Neuron (in vitro differentiated cells): ENCODE measurements around the gene NDUFS2.

Experiments
- H2AFZ ChIP-seq: one replicate; pipeline ENCODE4 v1.6.1; 2013; ENCODE audit warnings: low read depth, mild to moderate bottlenecking, inconsistent platforms, low read length, moderate library complexity
- H3K27me3 ChIP-seq: one replicate; pipeline ENCODE4 v1.6.1; 2013; ENCODE audit warnings: low read length; ENCODE audit not compliant: insufficient read depth
- H3K36me3 ChIP-seq: one replicate; pipeline ENCODE4 v1.6.1; 2013; ENCODE audit warnings: low read length; ENCODE audit not compliant: insufficient read depth
- H3K4me1 ChIP-seq: one replicate; pipeline ENCODE4 v1.6.1; 2013; ENCODE audit warnings: low read length; ENCODE audit not compliant: insufficient read depth
- H3K4me3 ChIP-seq: 2 replicates; pipeline ENCODE4 v1.5.1; 2013; ENCODE audit warnings: mild to moderate bottlenecking, low read length, moderate library complexity
- H3K9me3 ChIP-seq: one replicate; pipeline ENCODE4 v1.6.1; 2013; ENCODE audit warnings: low read length

NDUFS2 gene

DNA sequence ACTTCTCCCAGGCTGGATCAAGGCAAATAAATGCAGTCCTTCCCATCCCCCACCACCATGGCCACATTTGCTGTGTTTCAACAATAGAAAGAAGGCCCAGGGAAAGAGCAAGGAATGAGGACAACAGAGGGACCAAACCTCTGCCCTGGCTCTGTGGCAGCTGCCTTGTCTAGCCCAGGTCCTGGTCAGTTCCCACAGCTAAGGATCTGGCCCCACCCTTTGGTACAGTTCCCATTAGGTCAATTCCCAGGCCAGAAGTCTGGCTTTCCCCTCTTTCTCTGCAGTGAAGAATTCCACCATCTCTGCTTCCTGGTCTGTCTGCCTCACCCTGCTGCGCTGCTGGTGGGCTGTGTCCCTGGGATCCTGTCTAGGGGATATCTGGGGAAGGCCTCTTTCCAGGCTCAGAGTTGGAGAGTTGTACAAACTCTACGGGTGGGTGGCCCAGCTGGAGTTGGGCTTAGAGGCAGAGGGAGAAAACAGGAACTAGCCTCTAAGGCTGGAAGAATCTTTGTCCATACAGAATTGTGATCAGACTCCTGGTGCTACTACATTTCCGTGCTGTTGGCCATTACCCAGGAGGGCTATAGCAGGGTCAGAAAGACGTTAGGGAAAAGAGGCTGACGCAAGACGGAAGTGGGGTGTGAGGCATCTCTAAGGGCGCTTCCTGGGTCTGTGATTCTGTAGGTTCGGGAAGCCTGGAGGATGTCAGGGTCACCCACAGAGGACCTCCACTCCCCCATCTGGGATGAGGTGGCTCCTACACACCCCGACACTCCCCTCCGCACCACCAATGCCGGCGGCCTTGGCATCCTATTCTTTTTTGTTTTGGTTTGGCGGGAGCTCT lies 953 bp upstream of the NDUFS2 start:
- H3K36me3 ChIP-seq, result peaks cover 25% of the 10 kb centered on the region
- H3K4me1 ChIP-seq, result peaks cover 26% of the 10 kb centered on the region
- H3K4me3 ChIP-seq, result peak overlapping the region; percentile 34
- H3K27me3 ChIP-seq, result no peaks in the 10 kb centered on the region
- no peaks in the 10 kb centered on the region for H3K9me3 ChIP-seq
- peak overlapping the region; percentile 43 for H2AFZ ChIP-seq

DNA sequence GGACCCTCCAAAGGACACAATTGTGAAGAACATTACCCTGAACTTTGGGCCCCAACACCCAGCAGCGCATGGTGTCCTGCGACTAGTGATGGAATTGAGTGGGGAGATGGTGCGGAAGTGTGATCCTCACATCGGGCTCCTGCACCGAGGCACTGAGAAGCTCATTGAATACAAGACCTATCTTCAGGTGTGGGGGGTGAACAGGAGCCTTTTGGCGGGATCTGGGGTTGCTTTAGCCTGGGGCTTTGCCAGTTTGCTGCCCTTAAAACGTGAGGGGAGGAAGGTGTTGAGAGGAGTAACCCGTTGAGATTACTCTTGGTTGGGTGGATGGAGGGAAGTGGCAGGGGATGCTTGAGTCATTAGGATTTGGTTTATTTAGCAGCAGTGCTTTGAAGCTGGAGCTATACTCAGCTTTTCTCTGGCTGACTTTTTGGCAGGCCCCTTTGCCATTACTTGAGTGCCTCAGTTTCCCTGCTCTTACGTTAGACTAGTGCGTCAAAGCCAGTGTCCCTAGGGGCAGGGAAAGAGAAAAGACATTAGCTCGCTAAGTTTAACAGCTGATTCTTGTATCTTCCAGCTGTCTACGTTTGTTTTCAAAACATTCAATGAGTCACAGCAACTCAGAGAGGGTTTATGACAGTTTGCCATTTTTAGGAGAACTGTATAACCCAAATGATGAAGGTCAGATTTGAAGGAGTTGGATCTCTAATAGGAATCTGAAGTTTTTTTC lies 4.4 kb downstream of the NDUFS2 start:
- Histone ChIP-seq H3K36me3 (peaks cover 63% of the 10 kb centered on the region), H3K27me3 (no peaks in the 10 kb centered on the region), H3K4me1 (peaks cover 3% of the 10 kb centered on the region)

DNA sequence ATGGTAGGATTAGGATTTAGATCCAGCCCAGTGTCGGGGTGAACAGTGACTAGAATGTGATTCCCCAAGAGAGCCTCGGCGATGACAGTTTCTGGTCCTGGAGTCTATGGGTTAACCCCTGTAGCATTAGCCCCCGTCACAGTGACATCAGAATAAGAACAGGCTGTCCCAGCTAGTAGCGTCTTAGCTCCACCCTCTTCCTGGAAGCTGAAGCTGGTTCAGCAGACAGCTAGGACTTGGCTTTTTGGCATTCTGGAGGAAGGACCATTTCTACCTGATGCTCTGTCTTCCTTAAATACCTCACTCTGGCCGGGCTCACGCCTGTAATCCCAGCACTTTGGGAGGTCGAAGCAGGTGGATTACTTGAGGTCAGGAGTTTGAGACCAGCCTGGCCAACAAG lies 5.0 kb downstream of the NDUFS2 start:
- Histone ChIP-seq H3K36me3 (peaks cover 69% of the 10 kb centered on the region), H3K27me3 (no peaks in the 10 kb centered on the region), H2AFZ (no peak overlapping the region), H3K9me3 (no peaks in the 10 kb centered on the region), H3K4me1 (no peaks in the 10 kb centered on the region), H3K4me3 (no peak overlapping the region)

More for the DNA sequence above, 4.4 kb downstream of the NDUFS2 start:
- Histone ChIP-seq H2AFZ (no peak overlapping the region), H3K9me3 (no peaks in the 10 kb centered on the region), H3K4me3 (no peak overlapping the region)

DNA sequence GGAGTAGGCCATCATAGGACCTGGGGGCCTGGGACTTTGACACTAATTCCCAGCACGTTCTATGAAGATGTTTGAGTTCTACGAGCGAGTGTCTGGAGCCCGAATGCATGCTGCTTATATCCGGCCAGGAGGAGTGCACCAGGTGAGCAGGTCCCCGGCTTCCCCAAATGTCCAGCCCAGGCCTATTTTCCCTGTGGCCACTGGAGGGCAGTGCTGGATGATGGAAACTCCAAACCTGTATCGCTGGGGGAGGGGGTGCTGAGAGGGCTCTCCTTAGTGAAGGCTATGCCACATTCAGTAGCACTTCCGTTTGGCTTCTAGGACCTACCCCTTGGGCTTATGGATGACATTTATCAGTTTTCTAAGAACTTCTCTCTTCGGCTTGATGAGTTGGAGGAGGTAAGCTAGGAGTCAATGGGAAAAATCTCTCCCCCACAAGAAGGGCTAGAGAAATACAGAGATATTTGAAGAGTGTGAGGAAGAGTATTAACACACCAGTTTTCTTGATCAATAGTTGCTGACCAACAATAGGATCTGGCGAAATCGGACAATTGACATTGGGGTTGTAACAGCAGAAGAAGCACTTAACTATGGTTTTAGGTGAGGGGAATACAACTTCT lies 7.7 kb downstream of the NDUFS2 start:
- Histone ChIP-seq H2AFZ (no peak overlapping the region), H3K9me3 (no peaks in the 10 kb centered on the region), H3K4me3 (no peak overlapping the region), H3K4me1 (no peaks in the 10 kb centered on the region), H3K36me3 (peaks cover 77% of the 10 kb centered on the region), H3K27me3 (no peaks in the 10 kb centered on the region)

DNA sequence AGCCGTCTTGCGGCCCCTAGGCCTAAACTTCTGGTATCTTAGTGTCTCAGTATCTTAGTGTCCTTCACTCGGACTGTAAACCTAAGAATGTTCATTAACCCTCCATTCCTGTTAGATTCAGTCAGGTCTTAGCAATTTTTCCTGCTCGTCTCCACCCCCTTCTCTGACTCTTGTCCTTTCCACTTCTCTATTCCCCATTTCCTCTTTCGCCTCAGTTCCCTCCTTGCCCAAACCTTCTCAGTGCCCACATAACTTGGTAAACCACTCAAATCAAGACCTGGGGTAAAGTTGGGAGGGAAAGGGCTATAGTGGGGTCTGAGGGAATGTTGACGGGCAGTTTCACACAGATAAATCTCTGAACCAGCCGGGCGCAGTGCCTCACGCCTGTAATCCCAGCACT lies 12.2 kb downstream of the NDUFS2 start:
- Histone ChIP-seq H3K27me3 (no peaks in the 10 kb centered on the region), H3K36me3 (peaks cover 52% of the 10 kb centered on the region), H3K4me3 (no peak overlapping the region), H3K9me3 (no peaks in the 10 kb centered on the region), H3K4me1 (peaks cover 5% of the 10 kb centered on the region), H2AFZ (no peak overlapping the region)

DNA sequence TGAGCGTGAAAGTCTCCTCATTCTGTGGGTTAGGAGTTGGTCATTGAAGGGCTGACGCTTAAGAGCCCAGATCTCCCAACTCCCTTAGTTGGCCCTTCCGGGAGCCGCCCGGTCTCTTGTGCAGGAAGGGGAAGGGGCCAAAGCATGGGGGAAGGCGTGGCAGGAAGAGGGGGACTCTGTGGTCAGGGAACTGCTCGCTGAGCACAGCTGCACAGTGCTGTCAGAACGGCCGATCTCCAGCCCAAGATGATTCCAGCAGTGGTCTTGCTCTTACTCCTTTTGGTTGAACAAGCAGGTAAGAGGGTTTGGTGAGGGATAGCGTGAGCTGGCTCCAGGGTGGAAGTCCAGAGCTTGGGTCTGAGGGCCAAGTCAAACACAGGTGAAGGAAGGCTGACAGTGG lies 12.9 kb downstream of the NDUFS2 start, which contains the start of gene FCER1G:
TSS of gene FCER1G (plus strand) at position 220 of the 400 bp plus-strand sequence. CDS start at position 247, 27 bp downstream.
- Histone ChIP-seq H3K27me3 (no peaks in the 10 kb centered on the region), H2AFZ (no peak within 1 kb of the TSS), H3K9me3 (no peaks in the 10 kb centered on the region), H3K4me3 (no peak within 1 kb of the TSS), H3K36me3 (peaks cover 46% of the 10 kb centered on the region), H3K4me1 (peaks cover 5% of the 10 kb centered on the region)

DNA sequence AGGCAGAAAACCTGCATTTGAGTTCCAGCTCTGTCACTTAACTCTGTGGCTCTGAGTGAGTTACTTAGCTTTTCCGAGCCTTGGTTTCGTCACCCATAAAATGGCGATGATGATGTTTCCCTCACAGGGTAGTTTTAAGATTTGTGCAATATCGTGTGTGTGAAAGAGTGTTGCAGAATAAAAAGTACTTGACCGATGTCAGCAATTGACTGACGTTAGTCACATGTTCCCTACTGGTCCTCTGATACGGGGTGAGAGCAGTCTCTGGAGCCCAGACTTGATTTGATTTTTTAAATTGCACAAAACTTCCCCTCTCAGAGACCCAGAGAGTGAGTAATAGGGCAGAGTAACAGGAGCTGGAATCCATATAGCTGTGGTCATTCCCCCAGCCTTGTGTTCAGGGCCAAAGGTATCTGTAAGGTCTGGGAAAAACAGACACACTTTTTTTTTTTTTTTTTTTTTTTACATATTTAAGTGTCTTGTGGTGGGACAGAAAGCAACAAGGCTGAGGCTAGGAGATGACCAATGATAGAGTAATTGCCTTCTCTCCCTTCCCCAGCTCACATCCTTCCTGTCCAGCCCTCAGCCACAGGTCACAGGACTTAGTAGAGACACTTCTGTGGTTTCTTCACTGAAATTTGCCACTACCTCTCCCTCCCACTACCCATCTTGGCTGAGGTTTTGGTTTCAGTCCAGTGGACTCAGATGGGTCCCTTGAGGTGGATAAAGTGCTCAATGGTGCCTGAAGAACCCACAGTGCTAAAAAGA lies 15.0 kb downstream of the NDUFS2 start:
- Histone ChIP-seq H3K27me3 (no peaks in the 10 kb centered on the region), H3K4me1 (peaks cover 5% of the 10 kb centered on the region), H3K36me3 (peaks cover 27% of the 10 kb centered on the region), H3K4me3 (no peak overlapping the region), H2AFZ (no peak overlapping the region), H3K9me3 (no peaks in the 10 kb centered on the region)

DNA sequence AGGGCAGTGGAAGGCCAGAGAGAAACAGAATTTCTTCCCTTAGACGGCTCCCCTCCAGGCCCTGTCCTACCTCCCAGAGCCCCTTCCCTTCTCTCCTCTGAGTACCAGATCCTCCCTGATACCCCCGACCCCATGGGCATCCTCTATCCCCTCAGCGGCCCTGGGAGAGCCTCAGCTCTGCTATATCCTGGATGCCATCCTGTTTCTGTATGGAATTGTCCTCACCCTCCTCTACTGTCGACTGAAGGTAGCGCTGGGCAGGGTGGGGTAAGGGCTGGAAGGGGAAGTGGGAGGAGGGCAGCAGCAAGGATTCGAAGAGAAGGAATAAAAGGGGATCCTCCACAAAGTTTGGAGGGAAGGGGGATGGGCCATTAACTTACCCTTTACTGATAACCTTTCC lies 15.7 kb downstream of the NDUFS2 start:
- Histone ChIP-seq H3K4me1 (peaks cover 5% of the 10 kb centered on the region), H2AFZ (no peak overlapping the region), H3K27me3 (no peaks in the 10 kb centered on the region), H3K36me3 (peaks cover 22% of the 10 kb centered on the region), H3K4me3 (no peak overlapping the region), H3K9me3 (no peaks in the 10 kb centered on the region)

DNA sequence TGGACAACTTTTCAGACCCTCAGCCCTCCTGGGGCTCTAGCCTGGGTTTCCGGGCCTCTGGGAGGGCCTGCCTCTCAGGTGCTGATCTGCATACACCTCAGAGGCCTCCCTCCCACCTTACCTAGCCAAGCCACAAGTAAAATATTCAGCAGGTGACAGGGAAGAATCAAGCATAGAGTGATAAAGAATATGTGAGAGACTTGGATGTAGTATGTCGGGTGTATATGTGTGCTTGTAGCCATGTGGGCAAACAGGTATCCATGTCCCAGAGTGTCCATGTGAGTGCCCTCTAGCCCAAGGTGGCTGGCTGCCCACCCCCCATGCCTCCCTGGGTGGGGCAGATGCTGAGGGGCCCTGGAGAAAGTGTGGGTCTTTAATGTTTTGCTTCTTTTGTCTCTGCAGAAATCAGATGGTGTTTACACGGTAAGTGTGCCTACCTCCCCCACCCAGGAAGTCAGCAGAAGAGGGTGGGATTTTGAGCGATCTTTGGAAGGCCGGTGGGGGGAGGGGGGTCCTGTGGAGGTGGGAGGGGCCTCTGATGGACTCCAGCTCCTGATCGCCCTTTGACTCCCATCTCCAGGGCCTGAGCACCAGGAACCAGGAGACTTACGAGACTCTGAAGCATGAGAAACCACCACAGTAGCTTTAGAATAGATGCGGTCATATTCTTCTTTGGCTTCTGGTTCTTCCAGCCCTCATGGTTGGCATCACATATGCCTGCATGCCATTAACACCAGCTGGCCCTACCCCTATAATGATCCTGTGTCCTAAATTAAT lies 16.3 kb downstream of the NDUFS2 start:
- Histone ChIP-seq H3K36me3 (peaks cover 16% of the 10 kb centered on the region), H2AFZ (no peak overlapping the region), H3K4me3 (no peak overlapping the region), H3K9me3 (no peaks in the 10 kb centered on the region), H3K27me3 (no peaks in the 10 kb centered on the region), H3K4me1 (peaks cover 5% of the 10 kb centered on the region)

DNA sequence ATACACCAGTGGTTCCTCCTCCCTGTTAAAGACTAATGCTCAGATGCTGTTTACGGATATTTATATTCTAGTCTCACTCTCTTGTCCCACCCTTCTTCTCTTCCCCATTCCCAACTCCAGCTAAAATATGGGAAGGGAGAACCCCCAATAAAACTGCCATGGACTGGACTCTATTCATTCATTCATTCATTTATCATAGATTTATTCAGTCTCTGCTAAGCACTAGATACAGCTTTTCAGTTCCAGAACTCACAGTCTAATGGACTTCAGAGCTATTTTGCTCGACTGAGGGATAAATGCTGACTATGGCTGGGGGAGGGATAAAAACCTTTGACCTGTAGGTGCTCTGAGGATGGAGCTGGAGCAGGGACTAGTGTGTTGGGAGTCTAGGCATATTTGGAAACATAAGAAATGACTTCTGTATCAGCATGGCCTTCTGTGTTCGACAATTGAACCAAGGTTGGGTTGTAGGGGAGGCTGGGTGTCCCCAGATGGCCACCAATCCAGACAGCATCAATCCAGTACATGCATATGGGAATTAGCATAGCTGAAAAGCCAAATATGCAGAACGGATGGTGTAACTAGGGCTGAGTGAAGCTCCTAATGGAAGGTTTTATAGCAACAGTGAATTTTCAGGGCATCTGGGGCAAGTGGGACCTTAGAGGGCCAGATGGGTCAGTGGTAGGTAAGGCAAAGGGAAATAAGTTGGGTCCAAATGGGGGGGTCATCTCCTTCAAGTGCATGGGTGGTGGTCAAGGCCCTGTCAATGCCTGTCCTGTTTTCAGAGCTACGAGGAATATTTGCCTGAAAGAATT lies 17.1 kb downstream of the NDUFS2 start:
- Histone ChIP-seq H2AFZ (no peak overlapping the region), H3K9me3 (no peaks in the 10 kb centered on the region), H3K4me3 (no peak overlapping the region), H3K27me3 (no peaks in the 10 kb centered on the region), H3K36me3 (peaks cover 8% of the 10 kb centered on the region), H3K4me1 (peaks cover 5% of the 10 kb centered on the region)

DNA sequence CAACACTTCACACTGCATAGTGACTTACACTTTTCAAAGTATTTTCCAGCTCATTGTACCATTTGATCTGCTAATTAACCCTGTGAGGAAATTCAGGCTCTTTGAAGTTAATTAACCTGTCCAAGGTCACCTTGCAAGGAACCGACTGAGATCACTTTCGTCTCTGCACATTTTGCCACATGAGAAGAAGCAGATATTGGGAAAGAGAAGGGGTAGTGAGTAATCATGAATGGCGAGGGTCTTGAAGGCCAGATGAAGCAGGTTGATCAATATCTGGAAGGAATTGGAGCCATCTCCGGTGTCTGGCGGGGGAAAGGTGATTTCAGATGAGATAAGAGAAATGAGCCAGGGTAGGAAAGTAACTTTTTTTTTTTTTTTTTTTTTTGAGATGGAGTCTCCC lies 17.8 kb downstream of the NDUFS2 start:
- Histone ChIP-seq H3K27me3 (no peaks in the 10 kb centered on the region), H3K36me3 (peaks cover 4% of the 10 kb centered on the region), H3K9me3 (no peaks in the 10 kb centered on the region), H3K4me3 (no peak overlapping the region), H3K4me1 (peaks cover 5% of the 10 kb centered on the region), H2AFZ (no peak overlapping the region)
